SU-DHL-6 (cell line): ENCODE data around the gene HOXD12.

Source experiments
- CTCF ChIP-seq: fragments of 200-600 bp; sonication (generic); IDR thresholded peaks from one replicate; pipeline ENCODE4 v1.5.1; 2017; ENCODE audit warnings: antibody characterized with exemption, mild to moderate bottlenecking, low read length, moderate library complexity; ENCODE audit not compliant: insufficient read depth, poor library complexity, severe bottlenecking
- EZH2phosphoT487 ChIP-seq: fragments of 200-600 bp; sonication (generic), shearing (Covaris generic); conservative IDR thresholded peaks from 2 replicates; pipeline ENCODE4 v1.6.1; 2018; ENCODE audit warnings: mild to moderate bottlenecking, antibody characterized with exemption, low read length, moderate library complexity, mixed read lengths

- TF ChIP-seq CTCF (no peak), EZH2phosphoT487 (no peak)
Observed at GRCh38 chr2:176103742-176104315, 4.2 kb downstream of the HOXD12 start.
